ENCODE data around the gene HLA-DMA.

HLA-DMA gene

GRCh38 chr6:32952817-32953739 is at the start of gene HLA-DMA:
Gene HLA-DMA, minus strand, starts transcription at chr6:32953097. Its CDS starts 61 bp downstream, at chr6:32953036.
- DNase-seq (ENCODE audit: low read depth in 2 of 2): peak in 1 of 2 experiments; percentile 63

DNA sequence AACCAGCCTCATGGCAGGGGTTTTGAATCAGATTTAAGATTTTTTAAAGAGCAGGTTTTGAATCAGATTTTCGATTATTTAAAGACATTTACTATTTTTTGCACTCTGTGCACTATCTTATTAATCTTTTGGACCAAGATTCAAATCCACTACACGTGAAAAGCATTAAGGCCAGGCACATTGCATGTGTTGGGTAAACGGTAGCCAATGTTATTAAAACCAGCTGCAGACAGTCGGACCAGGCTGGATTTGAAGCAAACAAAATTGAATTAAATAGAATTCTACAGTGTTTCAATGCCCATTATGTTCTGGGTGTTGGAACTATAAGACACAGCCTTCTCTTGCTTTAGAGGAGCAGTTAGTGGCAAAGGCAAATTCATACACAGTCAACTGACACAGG is 48.8 kb upstream of the HLA-DMA start:
- no peak for DNase-seq (ENCODE audit: low read depth in 2 of 2)

- no peak for DNase-seq (ENCODE audit: low read depth in 2 of 2)
Observed at GRCh38 chr6:33000055-33000454, 47.2 kb upstream of the HLA-DMA start.

- DNase-seq (ENCODE audit: low read depth in 2 of 2): no peak
Observed at GRCh38 chr6:32995448-32995847, 42.6 kb upstream of the HLA-DMA start.

DNA sequence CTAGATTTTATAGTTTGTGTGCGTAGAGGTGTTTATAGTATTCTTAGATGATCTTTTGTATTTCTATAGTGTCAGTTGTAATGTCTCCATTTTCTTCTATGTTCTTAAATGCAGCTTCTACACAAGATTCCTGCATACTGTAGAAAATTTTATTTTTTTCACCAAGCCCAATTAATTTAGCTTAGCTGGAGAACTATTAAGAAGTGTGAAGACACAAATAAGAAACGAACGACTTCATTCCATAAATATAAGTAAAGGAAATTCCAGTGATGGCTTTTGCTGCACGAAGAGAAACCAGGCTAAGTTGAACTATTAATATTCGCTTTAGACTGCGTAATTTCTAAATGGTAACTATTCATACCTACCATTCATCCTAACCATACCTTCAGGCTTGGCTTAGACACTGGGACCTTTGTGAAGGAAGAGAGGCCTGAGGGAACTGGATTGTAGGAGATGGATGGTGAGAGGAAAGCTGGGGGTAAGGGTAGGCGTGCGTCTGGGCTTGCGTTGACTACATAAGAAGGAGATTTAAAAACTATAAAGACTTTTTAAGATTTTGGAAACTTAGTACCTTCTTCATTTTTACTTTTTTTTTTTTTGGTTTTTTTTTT is 40.6 kb upstream of the HLA-DMA start:
- no peak for DNase-seq (ENCODE audit: low read depth in 2 of 2)

DNA sequence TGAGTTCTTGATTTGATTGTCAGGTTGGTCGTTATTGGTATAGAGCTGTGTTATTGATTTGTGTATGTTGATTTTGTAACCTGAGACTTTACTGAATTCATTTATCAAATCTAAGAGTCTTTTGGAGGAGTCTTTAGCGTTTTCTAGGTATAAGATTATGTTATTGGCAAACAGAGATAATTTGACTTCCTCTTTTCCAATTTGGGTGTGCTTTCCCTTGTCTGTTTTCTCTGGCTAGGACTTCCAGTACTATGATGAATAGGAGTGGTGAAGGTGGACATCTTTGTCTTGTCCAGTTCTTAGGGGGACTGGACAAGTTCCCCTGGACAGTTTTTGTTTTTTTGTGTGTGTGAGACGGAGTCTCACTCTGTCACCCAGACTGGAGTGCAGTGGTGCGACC is 39.1 kb upstream of the HLA-DMA start:
- DNase-seq (ENCODE audit: low read depth in 2 of 2): no peak

DNA sequence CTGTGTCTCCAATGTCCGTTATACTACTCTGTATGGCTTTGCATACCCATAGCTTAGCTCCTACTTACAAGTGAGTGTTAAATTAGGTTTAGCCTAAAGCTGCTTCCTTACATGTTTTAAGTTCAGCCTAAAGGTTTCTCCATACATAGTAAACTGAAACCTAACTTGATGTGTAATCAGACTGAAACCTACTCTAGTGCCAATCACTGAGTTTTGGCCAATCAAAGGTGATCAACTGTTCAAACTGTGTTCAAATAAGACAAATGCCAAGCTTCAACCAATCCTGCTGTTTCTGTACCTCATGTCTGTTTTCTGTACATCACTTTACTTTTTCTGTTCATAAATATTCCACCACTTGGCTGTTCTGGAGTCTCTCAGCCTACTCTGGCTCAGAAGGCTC is 36.5 kb upstream of the HLA-DMA start:
- no peak for DNase-seq (ENCODE audit: low read depth in 2 of 2)

DNA sequence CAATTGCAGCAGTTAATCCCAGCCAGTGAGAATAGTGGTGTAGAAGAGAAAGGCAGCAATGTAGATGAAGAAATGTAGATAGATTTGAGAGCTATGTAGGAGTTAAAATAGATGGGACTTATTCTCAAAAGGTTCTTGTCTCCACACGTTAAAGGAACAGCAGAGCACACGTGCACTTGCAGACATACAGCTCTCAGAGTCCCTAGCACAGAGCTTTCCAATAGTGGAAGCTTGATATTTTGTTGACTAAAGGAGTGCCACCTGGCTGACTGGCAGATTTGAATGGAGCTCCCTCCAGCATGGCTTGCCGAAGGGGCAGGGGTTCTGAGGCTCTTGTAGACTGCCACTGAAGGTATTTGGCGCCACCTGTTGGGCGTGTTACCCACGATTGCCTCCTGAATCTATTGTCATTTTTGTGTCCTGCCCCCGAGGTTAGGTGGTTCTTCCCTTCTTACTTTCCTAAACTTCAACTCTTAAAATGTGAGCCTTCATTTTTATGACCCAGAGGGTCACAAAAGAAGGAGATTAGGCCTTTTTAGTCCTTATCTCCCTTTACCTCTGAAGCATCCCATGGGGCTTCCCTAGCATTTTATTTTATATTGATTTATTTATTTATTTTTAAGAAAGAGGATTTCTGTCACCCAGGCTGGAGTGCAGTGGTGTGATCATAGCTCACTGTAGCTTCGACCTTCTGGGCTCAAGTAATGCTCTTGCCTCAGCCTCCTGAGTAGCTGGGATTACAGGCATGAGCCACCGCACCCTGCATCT is 31.9 kb upstream of the HLA-DMA start:
- peak; percentile 74 to 90 for DNase-seq (ENCODE audit: low read depth in 2 of 2)

- DNase-seq (ENCODE audit: low read depth in 2 of 2): no peak
Observed at GRCh38 chr6:32983964-32984621, 31.2 kb upstream of the HLA-DMA start.

GRCh38 chr6:32983493-32983848 is 30.6 kb upstream of the HLA-DMA start:
- no peak for DNase-seq (ENCODE audit: low read depth in 2 of 2)

DNA sequence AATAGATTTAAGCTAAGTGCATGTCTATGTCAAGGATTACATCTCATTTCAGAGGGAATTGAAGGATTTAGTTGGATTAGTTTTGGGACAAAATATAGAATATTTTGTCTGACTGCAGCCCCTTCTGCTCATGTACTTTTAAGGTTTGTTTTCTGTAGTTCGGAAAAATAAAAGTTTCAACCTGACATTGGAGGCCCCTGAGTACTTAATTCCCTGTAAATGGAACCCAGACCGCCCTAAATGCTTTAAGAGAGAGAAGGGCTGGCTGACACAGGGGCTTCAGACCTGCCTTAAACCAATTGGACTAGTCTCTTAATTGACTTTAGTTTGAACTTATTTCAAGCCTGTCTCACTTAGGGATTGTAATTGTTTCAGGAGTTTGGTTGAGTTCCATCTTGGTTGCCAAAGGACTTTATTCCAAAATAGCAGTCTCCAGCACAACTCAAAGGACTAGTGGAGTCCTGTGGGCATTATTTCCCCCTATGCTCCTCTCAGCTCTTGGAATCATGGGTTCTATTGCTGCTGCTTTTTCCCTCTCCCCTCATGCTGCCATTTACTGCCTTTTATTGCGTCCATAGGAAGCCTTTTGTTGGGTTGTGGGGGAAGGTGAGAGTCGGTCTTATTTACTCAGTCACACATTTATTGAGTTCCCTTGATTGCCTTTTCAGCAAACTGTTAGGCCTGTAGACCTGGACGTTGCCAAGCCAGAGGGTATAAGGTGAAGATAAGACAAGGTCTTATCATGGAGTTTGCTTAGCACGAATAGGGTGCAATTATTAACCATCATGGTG is 30.0 kb upstream of the HLA-DMA start:
- no peak for DNase-seq (ENCODE audit: low read depth in 2 of 2)

- no peak for DNase-seq (ENCODE audit: low read depth in 2 of 2)
Observed at GRCh38 chr6:32982084-32982701, 29.3 kb upstream of the HLA-DMA start.

DNA sequence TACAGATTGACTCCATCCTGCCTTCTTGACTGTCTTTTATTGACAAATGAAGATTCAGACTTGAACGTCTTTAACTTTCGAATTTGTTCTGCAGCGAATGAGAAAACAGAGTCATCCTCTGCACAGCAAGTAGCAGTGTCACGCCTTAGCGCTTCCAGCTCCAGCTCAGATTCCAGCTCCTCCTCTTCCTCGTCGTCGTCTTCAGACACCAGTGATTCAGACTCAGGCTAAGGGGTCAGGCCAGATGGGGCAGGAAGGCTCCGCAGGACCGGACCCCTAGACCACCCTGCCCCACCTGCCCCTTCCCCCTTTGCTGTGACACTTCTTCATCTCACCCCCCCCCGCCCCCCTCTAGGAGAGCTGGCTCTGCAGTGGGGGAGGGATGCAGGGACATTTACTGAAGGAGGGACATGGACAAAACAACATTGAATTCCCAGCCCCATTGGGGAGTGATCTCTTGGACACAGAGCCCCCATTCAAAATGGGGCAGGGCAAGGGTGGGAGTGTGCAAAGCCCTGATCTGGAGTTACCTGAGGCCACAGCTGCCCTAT is 27.7 kb upstream of the HLA-DMA start:
- DNase-seq (ENCODE audit: low read depth in 2 of 2): no peak

- DNase-seq (ENCODE audit: low read depth in 2 of 2): no peak
Observed at GRCh38 chr6:32979720-32980487, 27.0 kb upstream of the HLA-DMA start.

DNA sequence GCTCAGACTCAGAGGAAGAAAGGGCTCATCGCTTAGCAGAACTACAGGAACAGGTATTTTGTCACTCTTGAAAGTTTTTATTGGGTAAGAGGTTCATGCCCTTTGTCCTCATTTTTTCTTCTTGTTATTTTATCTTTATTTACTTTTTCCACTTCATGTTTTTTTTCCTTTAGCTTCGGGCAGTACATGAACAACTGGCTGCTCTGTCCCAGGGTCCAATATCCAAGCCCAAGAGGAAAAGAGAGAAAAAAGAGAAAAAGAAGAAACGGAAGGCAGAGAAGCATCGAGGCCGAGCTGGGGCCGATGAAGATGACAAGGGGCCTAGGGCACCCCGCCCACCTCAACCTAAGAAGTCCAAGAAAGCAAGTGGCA is 25.0 kb upstream of the HLA-DMA start:
- DNase-seq (ENCODE audit: low read depth in 2 of 2): no peak

GRCh38 chr6:32977272-32977952 is 24.5 kb upstream of the HLA-DMA start:
- no peak for DNase-seq (ENCODE audit: low read depth in 2 of 2)

GRCh38 chr6:32976334-32977069 is 23.6 kb upstream of the HLA-DMA start:
- DNase-seq (ENCODE audit: low read depth in 2 of 2): no peak

GRCh38 chr6:32975886-32976285 is 23.0 kb upstream of the HLA-DMA start:
- DNase-seq (ENCODE audit: low read depth in 2 of 2): no peak
